NB4 (cell line): ENCODE results near the gene ZNF519.
"Not testable (repeated sequence)": the region's sequence is repeated elsewhere in the genome, so short reads cannot be mapped to it uniquely, and the experiment has no call there.

Experiments
- DNase-seq: peaks from one replicate; pipeline ENCODE4 v3.0.0; 2010; ENCODE audit warnings: low read depth
- H3K4me3 ChIP-seq: one replicate; pipeline ENCODE4 v1.5.1; 2011; ENCODE audit warnings: mild to moderate bottlenecking, low read depth, low read length, moderate library complexity
- MYC ChIP-seq: IDR thresholded peaks from 2 replicates; pipeline ENCODE4 v1.6.1; 2011; ENCODE audit warnings: low read depth, low read length
- POLR2A ChIP-seq: IDR thresholded peaks from 2 replicates; pipeline ENCODE4 v1.6.1; 2011; ENCODE audit warnings: mild to moderate bottlenecking; ENCODE audit not compliant: insufficient read length; ENCODE audit errors: extremely low read depth
- TF ChIP-seq, protein P1 (sequence below): IDR thresholded peaks from one replicate; pipeline ENCODE4 v1.5.1; 2012; ENCODE audit warnings: low read depth, low read length
- TF ChIP-seq, protein P2 (sequence below): IDR thresholded peaks from 2 replicates; pipeline ENCODE4 v1.6.1; 2011; ENCODE audit warnings: low read depth, low read length

ZNF519 gene

DNA sequence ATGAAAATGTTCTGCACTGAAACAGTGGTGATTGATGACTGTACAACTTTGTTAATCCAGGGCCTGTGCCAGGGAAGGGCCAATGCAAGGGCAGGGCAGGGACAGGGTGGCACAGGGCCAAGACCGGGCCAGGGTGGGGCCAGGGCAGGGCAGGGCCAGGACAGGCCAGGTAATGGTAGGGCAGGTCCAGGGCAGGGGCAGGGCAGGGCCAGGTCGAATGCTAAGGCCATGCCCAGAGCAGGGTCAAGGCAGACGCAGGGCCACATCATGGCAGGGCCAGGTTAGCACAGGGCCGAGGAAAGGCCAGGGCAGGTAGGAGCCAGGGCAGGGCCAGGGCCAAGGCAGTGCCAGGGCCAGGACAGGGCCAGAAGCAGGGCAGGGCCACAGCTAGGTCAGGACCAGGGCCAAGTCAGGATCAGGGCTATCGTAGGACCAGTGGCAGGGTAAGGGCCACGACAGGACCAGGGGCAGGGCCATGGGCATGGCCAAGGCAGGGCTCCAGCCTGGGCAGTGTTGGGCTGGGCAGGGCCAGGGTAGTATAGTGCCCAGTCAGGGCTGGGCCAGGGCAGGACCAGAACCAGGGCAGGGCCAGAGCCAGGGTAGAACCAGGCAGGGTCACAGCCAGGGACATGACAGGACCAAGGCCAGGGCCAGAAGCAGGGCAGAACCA is 38.3 kb upstream of the ZNF519 start:
- DNase-seq, H3K4me3 ChIP-seq: not testable (repeated sequence)

DNA sequence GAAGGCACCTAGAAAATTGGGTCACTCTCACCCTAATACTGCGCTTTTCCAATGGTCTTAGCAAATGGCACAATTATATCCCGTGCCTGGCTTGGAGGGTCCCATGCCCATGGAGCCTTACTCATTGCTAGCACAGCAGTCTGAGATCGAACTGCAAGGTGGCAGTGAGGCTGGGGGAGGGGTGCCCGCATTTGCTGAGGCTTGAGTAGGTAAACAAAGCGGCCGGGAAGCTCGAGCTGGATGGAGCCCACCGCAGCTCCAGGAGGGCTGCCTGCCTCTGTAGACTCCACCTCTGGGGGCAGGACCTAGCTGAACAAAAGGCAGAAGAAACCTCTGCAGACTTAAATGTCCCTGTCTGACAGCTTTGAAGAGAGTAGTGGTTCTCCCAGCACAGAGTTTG is 30.7 kb upstream of the ZNF519 start:
- not testable (repeated sequence) for DNase-seq, H3K4me3 ChIP-seq

DNA sequence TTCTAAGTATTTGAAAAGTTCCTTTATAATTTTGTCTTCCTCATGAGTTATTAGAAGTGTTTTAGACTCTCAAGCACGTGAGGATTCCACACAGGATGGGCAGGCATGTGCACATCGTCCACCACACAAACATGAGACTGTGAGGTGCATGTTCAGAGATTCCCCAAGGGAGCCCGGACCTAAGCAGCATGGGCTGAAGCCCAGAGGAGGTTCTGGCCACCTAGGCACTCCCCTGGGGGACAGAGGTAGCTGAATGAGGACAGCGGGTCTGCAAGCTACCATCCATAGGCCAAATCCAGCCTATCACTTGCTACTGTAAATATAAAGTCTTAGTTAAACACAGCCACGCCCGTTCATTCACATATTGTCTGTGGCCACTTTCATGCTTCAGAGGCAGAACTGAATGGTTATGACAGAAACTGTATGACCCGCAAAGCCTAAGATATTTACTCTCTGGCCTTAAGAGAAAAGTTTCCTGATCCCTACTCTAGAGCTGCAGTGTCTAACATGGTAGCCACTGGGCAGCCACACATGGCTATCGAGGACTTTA is 19.4 kb upstream of the ZNF519 start:
- DNase-seq, H3K4me3 ChIP-seq: not testable (repeated sequence)

DNA sequence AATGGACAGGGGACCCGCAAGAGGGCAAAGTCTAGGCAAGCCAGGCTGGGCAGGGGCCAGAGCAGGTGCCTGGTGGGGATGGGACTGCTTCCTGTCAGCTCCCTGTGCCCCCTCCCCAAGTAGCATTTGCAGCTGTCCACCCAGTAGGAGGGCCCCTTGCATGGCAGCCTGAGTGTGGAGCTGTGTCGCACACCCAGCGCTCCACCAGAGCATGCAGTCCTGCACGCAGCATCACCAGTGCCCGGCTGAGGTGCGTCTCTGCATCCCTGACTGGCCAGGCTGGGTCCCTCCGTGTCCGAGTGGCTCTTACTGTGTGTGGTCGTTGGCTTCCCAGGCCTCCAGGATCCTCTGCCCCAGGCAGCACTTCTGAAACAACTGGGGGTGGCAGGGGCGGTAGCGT is 18.5 kb upstream of the ZNF519 start:
- H3K4me3 ChIP-seq, DNase-seq: not testable (repeated sequence)

DNA sequence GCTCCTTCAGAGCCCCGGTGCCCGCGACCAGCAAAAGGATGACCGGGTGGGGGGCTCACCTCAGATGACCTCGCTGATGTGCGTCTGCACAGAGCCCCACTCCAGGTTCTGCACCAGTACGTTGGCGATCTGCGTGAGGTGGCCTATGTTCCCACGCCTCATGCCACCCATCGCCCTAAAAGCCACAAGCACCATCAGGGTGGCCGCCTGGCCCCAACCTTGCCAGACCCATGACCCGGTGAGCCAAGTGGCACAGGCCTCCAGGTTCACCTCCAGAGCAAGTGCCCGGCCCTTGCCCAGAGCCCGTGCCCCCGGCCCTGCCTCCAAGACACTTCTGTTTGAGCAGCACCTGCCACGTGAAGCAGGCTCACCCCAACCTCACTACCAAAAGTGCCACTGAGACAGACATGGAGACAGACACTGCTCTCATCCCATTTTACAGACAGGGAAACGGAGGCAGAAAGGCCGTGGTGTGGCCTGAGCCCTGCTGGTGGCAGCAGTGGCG is 17.7 kb upstream of the ZNF519 start:
- H3K4me3 ChIP-seq, DNase-seq: not testable (repeated sequence)

DNA sequence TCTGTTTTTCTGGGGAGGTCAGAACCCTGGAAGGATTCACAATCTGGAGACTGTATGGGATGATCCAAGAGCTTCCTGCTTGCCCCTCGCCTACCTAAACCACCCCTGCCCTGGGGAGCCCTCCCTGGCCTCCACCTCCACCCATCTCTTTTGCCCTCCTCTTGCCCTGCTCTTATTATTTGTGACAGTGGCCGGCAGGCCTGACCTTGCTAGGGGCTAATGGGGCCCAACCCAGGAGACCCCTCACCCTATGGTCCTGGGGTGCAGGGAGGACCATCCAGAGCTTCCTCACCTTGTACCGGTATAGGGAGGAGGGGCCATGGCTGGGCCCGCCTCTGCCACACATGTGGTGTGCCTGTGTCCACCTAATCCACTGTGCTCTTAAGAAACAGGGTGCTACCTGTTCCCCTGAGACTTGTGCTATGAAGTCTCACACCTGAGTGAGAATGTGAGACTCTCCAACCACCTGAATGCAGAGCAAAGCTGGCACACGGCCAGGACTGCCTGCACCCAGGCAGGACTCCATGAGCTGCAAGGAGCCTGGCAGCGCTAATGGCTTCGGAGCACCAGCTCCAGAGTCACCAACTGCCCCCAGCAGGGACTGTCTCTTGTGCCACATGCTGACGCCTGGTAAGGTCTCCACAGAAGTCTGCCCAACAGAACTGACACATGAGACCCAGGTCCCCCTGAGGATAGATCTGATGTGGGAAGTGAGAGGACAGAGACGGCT is 17.1 kb upstream of the ZNF519 start:
- DNase-seq: not testable (repeated sequence)

DNA sequence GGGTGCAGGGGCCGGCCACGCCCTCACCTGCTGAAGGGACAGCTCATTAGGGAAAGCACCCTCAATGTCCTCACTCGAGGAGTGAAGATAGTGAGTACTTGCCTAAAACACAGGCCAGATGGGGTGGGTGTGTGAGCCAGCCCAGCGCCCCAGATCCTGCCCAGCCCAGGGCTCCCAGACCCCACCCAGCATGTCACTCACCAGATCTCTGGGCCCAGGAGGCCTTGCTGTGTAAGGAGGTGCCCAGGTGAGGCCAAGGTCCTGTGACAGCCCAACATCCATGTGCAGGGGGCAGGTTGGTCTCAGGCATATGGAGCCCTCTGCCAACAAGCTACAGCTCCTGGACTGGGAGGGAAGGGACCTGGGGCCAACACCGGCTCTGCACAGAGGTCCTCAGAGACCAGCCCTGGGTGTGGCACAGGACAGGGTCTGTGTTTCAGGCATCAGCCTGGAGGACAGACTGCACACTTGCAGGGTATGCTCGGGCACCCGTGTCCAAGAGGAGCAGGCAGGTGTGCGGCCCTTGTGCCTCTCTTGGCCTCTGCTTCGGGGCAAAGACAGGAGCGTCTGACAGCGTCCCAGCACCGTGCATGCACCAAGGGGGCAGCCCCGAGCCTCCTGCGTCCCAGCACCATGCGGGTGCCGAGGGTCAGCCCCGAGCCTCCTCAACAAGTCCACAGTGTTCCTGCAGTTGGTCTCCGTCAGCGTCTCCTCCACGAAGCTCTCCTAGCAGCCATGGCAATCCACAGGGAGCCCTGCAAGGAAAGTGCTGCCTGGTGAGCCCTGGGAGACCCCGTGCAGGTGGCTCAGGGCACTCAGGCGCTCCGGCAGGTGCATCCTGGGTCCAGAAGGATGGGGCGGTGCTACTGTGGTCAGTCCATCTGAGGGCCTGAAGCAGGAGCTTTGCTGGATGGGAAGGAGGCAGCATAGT is 16.0 kb upstream of the ZNF519 start:
- H3K4me3 ChIP-seq, DNase-seq: not testable (repeated sequence)

More for the DNA sequence above, 17.1 kb upstream of the ZNF519 start:
- not testable (repeated sequence) for H3K4me3 ChIP-seq

DNA sequence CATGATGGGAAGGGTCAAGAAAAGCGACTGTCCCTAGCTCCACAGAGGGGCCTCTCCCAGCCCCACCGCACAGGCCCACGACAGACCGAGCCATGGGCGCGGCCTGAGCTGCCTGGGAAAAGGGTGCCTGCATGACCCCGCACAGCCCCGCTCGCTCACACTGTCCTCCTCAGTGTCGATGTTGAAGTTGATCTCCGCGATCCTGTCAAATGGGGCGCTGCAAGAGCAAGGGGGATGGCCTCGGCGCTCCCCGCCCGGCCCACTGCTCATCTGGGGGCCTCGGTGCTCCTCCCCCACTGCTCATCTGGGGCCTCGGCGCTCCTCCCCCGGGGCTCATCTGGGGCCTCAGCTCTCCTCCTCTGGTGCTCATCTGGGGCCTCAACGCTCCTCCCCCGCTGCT is 14.5 kb upstream of the ZNF519 start:
- not testable (repeated sequence) for H3K4me3 ChIP-seq, DNase-seq

DNA sequence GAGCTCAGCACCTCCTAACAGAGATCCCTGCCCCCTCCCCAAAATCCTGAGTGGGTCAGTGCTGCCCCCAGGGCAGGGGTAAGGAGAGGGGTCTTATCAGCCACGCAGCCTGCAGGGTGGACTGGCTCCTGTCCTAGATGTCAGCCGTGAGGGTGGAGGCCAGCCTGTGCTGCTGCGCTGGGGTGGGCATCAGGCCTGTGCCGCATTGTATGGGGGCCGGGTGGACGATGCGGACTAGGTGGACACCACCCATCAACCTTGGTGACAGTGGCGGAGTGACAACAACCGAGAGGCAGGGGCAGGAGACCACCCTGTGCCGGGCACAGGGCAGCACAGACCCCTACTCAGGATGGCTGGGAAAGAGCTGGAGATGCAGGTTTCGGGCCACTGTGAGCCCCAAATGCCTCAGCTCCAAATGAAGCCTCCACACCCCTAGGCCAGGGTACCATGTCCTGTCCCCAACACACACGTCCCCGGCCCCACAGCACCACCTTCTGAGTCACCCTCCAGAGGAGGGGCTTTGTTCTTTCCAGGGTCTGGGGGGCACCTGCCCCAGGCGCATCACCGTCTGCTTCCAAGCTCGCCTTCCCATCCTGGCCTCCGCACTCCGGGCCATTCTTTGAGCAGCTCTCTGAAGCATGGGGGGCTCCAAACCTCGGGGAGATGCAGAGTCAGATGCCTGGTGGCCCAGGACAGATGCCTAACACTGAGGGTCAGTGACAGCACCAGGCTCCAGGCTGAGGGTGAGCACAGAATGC is 13.5 kb upstream of the ZNF519 start:
- DNase-seq: not testable (repeated sequence)

DNA sequence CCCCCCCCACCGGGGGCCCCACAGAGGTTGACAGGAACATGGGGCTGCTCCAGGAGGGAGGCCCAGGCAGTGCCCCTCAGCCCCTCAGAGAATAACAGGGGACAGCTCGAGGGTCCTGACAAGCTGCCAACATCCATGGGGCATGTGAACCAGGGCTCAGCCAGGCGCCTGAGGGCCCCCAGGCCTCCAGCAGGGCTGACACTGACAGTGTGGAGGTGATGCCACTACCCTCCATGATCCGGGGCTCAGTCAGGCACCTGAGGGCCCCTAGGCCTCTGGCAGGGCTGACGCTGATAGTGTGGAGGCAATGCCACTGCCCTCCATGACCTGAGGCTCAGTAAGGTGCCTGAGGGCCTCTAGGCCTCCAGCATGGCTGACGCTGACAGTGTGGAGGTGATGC is 12.8 kb upstream of the ZNF519 start:
- not testable (repeated sequence) for DNase-seq, H3K4me3 ChIP-seq

More for the DNA sequence above, 13.5 kb upstream of the ZNF519 start:
- H3K4me3 ChIP-seq: not testable (repeated sequence)

DNA sequence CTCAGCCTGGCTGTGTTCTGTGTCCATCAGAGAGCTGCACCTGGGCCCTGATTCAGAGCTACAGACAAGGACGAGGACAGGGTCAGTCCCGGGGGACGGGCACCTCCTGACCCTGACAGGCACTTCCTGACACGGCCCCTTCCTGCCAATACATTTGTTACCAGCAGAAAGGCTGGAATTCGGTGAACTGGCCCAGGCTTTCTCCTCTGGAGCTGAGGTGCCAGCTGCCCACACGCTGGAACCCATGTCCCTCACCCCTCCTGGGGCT is 12.3 kb upstream of the ZNF519 start:
- no peak overlapping the region for H3K4me3 ChIP-seq
- no peak for DNase-seq
- TF ChIP-seq MYC (no peak), POLR2A (no peak)
- TF ChIP-seq, protein P1, sequence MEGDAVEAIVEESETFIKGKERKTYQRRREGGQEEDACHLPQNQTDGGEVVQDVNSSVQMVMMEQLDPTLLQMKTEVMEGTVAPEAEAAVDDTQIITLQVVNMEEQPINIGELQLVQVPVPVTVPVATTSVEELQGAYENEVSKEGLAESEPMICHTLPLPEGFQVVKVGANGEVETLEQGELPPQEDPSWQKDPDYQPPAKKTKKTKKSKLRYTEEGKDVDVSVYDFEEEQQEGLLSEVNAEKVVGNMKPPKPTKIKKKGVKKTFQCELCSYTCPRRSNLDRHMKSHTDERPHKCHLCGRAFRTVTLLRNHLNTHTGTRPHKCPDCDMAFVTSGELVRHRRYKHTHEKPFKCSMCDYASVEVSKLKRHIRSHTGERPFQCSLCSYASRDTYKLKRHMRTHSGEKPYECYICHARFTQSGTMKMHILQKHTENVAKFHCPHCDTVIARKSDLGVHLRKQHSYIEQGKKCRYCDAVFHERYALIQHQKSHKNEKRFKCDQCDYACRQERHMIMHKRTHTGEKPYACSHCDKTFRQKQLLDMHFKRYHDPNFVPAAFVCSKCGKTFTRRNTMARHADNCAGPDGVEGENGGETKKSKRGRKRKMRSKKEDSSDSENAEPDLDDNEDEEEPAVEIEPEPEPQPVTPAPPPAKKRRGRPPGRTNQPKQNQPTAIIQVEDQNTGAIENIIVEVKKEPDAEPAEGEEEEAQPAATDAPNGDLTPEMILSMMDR: no peak
- TF ChIP-seq, protein P2, sequence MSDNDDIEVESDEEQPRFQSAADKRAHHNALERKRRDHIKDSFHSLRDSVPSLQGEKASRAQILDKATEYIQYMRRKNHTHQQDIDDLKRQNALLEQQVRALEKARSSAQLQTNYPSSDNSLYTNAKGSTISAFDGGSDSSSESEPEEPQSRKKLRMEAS: no peak

DNA sequence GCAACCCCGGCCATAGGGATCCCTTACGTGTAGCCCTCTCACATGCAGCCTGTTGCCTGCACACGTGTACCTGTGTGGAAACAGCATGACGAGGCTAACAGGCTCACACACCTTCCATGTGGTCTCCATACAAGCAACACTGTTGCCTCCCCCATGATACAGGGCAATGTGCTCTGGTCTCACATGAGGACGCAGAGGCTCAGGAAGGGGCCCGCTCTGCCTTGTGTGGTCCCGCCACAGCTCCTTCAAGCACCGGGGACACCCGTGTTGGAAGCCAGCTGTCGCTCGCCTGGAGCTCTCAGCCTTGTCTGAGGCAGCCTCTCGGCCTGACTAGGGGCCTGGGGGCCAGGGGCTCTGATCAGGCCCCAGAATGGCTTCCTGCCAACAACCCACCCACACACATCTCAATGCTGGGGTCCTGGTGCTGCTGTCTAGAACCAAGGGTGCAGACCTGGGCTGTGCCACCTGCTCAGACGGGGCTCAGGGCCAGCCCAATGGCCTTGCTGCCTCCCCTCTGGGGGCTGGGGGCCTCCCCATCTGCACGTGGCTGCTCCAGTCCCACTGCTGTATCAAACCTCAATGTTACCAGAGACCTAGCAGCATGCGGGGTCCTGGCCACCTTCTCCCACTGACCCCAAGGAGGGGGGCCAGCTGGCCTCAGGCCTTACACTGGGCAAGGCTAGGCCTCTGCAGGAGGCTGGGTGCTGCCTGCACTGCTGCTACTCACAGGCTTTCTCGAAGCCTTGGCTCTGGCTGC is 11.8 kb upstream of the ZNF519 start:
- DNase-seq, H3K4me3 ChIP-seq: not testable (repeated sequence)

DNA sequence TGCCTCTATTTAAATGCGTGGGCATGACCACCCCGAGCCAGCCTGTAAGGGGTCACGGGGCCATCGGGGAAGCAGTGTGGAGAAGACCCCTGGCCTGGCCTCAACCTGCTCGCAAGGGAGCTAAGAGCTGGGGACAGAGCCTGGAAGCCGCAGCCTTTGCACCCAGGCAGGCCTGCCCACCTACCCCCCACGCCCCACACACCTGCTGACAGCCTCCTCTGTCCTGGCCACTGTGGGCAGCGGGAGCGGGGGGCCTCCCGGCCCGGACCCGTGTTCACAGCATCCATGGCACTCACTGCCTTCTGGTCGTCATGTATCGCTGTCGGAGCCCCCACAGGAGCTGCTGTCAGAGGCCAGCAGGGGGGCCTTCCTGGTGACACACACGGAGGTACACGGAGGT is 11.2 kb upstream of the ZNF519 start:
- DNase-seq, H3K4me3 ChIP-seq: not testable (repeated sequence)

DNA sequence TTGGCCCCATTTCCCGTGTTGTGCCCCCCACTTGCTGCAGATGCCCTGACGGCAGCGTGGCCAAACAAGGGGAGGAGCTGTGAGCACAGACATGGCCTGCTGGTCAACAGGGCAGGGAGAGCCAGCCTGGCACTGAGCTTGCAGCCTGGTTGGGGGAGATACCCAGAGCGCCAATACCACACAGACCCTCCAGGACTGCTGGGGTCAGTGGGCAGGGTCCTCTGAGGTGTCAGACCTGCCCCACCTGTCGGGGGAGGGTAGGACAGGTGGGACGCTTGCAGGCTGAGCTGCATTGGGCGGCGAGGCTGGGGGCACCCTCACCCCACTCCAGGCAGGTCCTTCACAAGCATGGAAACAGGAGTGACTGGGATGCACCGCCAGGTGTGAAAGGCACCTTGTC is 9.9 kb upstream of the ZNF519 start:
- DNase-seq, H3K4me3 ChIP-seq: not testable (repeated sequence)

DNA sequence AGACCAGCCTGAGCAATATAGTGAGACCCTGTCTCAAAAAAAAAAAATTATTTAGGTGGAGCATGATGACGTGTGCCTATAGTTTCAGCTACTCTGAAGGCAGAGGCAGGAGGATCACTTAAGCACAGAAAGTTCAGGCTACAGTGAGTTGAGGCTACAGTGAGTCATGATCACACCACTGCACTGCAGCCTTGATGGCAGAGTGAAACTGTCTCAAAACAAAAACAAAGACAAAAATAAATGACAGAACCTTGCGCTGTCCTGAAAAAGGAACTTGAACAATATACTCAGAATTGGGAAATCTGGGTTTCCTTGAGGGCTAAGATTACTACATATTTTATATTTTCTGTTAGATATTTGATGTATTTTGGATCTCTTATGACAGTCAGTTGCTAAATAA is 7.3 kb upstream of the ZNF519 start:
- peak; percentile 9 for DNase-seq
- H3K4me3 ChIP-seq: not testable (repeated sequence)
